GM12878 (cell line): ENCODE results near the gene SAAL1.
A peak's percentile ranks its signal among the peaks of the same experiment; 100 is the strongest.

Experiments used
- RELA ChIP-seq: fragments of 450-650 bp; IDR thresholded peaks from 2 replicates; pipeline ENCODE4 v1.8.0; 2014; ENCODE audit warnings: borderline replicate concordance; ENCODE audit not compliant: partially characterized antibody
- SIN3A ChIP-seq: IDR thresholded peaks from 2 replicates; pipeline ENCODE4 v1.6.1; 2012; ENCODE audit warnings: low read depth, low read length, improper control_type of control experiment

DNA sequence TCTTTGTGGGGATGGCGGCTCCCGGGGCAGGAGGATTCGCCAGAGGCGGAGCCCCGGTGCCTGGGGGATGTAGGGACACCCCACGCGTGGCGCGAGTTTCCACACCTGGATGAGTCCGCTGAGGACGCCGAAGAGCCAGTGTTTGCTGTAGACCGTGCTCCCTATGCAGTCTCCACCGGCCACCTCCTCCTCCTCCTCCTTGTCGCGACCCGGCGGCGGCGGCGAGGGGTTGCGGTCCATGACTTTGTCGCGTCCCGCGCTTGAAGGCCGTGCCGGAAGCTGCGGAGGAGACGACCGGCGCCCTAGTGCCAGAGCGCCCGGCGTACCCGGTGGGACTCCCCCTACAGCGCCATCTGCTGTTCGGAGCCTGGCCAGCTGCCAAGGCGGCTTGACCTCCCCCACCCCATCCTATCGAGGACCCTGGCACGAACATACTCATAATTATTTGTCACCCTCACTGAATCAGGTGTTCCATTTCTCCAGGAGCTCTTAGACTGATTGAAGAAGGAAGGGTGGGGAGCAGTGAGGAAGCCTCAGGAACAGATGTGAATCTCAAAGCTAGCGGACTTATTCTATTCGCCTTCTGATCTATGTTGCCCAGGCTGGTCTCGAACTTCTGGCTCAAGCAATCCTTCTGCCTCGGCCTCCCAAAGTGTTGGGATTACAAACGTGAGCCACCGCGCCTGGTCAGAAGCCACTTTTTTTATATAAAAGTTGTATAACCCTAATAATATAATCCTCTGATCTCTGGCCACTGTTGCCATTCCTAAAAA lies at the start of gene SAAL1:
- TF ChIP-seq SIN3A (no peak), RELA (peak; percentile 36)
